ENCODE results near the gene SNX12.

DNA sequence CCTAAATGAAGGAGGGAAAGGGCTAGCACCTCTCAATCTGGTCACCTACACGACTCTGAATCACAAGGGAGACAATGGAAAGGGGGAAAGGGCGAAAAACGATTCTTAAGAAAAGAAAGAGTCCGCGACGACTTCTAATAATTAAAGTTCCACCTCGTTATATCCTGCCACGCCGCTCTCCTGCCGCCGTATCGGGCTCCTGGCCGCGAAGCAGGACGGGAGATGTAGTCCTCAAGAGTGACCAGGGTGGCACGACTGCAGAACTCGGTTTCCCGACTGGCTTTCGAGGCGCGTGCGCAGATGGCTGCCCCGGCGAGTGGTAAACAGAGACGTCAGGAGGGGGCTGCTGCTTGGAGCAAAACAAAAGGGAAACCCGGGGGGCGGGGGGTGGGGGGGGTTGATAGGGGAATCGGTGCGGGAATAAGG is 27.4 kb upstream of the SNX12 start, which contains the start of gene FOXO4:
- TF ChIP-seq POLR2A (IDR thresholded peaks at IDR 0.05) (no peak), POLR2AphosphoS5 (IDR thresholded peaks at IDR 0.05; ENCODE audit: insufficient read depth in 1 of 2, low read depth in 1 of 2) (peak; percentile 65 to 67)
- TF ChIP-seq, protein P1, sequence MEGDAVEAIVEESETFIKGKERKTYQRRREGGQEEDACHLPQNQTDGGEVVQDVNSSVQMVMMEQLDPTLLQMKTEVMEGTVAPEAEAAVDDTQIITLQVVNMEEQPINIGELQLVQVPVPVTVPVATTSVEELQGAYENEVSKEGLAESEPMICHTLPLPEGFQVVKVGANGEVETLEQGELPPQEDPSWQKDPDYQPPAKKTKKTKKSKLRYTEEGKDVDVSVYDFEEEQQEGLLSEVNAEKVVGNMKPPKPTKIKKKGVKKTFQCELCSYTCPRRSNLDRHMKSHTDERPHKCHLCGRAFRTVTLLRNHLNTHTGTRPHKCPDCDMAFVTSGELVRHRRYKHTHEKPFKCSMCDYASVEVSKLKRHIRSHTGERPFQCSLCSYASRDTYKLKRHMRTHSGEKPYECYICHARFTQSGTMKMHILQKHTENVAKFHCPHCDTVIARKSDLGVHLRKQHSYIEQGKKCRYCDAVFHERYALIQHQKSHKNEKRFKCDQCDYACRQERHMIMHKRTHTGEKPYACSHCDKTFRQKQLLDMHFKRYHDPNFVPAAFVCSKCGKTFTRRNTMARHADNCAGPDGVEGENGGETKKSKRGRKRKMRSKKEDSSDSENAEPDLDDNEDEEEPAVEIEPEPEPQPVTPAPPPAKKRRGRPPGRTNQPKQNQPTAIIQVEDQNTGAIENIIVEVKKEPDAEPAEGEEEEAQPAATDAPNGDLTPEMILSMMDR (IDR thresholded peaks at IDR 0.05): no peak
